Panc1 (cell line): ENCODE results near the gene FBXL17.

Source experiments
- POLR2AphosphoS5 ChIP-seq: IDR thresholded peaks from 2 replicates; pipeline ENCODE4 v1.6.1; 2012; ENCODE audit warnings: mild to moderate bottlenecking, low read depth, low read length, moderate library complexity
- SIN3A ChIP-seq: IDR thresholded peaks from 2 replicates; pipeline ENCODE4 v1.6.1; 2012; ENCODE audit warnings: low read depth, mild to moderate bottlenecking, low read length, moderate library complexity, borderline replicate concordance; ENCODE audit not compliant: insufficient read depth
- TCF7L2 ChIP-seq: IDR thresholded peaks from 2 replicates; pipeline ENCODE4 v1.6.1; 2011; ENCODE audit warnings: mild to moderate bottlenecking, low read depth, low read length, inconsistent platforms
- TF ChIP-seq, protein P1 (sequence below): fragments of 450-650 bp; IDR thresholded peaks from 2 replicates; pipeline ENCODE4 v1.5.1; 2017; ENCODE audit warnings: mild to moderate bottlenecking
- TF ChIP-seq, protein P2 (sequence below), 2 experiments: IDR thresholded peaks; 2 replicates each; pipeline ENCODE4 v1.6.1; 2011 to 2012; ENCODE audit warnings: low read depth in 2 of 2, control low read depth in 1 of 2, low read length in 1 of 2, mild to moderate bottlenecking in 1 of 2, moderate library complexity in 1 of 2; ENCODE audit not compliant: insufficient read depth in 1 of 2

DNA sequence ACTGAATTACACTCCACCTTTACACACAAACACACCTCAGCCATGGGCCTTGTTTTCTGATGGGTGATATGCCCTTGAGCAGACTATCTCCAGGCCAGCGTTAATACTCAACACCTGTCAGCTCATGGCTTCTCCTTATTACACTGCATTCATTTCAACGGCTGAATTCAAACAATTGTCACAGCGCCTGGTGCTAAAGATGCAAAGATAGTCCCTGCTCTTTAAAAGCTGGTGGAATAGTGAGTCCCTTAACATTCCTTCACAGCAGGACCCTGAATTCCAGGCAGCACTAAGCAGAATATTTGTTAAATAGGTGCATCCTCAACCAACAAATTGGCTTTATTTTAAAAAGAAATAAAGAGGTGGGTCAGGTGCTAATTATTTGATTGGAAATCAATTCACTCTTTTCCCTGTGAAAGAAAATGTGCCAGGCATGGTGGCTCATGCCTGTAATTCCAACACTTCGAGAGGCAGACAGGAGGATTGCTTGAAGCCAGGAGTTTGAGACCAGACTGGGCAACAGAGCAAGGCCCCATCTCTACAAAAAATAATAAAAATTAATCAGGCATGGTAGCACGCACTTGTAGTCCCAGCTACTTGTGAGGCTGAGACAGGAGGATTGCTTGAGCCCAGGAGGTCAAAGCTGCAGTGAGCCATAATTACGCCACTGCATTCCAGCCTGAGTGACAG, 555.4 kb downstream of the FBXL17 start:
- TF ChIP-seq, protein P1, sequence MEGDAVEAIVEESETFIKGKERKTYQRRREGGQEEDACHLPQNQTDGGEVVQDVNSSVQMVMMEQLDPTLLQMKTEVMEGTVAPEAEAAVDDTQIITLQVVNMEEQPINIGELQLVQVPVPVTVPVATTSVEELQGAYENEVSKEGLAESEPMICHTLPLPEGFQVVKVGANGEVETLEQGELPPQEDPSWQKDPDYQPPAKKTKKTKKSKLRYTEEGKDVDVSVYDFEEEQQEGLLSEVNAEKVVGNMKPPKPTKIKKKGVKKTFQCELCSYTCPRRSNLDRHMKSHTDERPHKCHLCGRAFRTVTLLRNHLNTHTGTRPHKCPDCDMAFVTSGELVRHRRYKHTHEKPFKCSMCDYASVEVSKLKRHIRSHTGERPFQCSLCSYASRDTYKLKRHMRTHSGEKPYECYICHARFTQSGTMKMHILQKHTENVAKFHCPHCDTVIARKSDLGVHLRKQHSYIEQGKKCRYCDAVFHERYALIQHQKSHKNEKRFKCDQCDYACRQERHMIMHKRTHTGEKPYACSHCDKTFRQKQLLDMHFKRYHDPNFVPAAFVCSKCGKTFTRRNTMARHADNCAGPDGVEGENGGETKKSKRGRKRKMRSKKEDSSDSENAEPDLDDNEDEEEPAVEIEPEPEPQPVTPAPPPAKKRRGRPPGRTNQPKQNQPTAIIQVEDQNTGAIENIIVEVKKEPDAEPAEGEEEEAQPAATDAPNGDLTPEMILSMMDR, result no peak
- no peak for TF ChIP-seq SIN3A
- TF ChIP-seq, protein P2, sequence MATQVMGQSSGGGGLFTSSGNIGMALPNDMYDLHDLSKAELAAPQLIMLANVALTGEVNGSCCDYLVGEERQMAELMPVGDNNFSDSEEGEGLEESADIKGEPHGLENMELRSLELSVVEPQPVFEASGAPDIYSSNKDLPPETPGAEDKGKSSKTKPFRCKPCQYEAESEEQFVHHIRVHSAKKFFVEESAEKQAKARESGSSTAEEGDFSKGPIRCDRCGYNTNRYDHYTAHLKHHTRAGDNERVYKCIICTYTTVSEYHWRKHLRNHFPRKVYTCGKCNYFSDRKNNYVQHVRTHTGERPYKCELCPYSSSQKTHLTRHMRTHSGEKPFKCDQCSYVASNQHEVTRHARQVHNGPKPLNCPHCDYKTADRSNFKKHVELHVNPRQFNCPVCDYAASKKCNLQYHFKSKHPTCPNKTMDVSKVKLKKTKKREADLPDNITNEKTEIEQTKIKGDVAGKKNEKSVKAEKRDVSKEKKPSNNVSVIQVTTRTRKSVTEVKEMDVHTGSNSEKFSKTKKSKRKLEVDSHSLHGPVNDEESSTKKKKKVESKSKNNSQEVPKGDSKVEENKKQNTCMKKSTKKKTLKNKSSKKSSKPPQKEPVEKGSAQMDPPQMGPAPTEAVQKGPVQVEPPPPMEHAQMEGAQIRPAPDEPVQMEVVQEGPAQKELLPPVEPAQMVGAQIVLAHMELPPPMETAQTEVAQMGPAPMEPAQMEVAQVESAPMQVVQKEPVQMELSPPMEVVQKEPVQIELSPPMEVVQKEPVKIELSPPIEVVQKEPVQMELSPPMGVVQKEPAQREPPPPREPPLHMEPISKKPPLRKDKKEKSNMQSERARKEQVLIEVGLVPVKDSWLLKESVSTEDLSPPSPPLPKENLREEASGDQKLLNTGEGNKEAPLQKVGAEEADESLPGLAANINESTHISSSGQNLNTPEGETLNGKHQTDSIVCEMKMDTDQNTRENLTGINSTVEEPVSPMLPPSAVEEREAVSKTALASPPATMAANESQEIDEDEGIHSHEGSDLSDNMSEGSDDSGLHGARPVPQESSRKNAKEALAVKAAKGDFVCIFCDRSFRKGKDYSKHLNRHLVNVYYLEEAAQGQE (IDR thresholded peaks at IDR 0.05; ENCODE audit: insufficient read depth in 1 of 2, low read depth in 2 of 2, low read length in 1 of 2), result no peak
- TF ChIP-seq POLR2AphosphoS5, result no peak
- no peak for TF ChIP-seq TCF7L2
